ENCODE data around the gene LRRC36.

LRRC36 gene

DNA sequence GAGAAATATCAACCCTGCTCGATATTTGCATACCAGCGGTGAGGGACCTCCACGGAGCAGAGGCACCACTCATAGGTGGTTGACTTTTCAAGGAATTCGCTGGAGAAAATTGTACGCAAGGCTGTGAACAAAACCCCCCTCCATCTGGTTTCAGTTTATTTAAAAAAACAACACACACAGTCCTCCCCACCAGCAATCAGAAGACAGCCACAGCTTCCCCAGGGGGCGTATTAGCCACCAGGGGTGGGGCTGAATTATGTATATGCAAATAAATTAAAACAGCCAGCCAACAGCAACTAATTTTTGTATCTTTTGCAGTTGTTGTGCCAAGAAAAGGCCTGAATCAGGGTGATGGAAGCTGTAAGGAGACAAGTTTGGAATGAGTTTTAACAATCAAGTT is 98.4 kb downstream of the LRRC36 start:
- peaks cover 41% of the 10 kb centered on the region for H3K4me1 ChIP-seq (ENCODE audit: control insufficient read depth, low read depth, low read length)
- H3K9ac ChIP-seq (ENCODE audit: low read length): peak overlapping the region; percentile 60
- H3K9me3 ChIP-seq (ENCODE audit: control insufficient read depth, low read depth, low read length): no peaks in the 10 kb centered on the region
- H3K27ac ChIP-seq (ENCODE audit: low read length): peak overlapping the region; percentile 94
- H3K27me3 ChIP-seq (ENCODE audit: control insufficient read depth, insufficient read depth, low read length): peaks cover 18% of the 10 kb centered on the region
- H3K4me3 ChIP-seq (ENCODE audit: low read length): peak overlapping the region; percentile 46
- no peaks in the 10 kb centered on the region for H3K36me3 ChIP-seq (ENCODE audit: control insufficient read depth, low read depth, low read length)

DNA sequence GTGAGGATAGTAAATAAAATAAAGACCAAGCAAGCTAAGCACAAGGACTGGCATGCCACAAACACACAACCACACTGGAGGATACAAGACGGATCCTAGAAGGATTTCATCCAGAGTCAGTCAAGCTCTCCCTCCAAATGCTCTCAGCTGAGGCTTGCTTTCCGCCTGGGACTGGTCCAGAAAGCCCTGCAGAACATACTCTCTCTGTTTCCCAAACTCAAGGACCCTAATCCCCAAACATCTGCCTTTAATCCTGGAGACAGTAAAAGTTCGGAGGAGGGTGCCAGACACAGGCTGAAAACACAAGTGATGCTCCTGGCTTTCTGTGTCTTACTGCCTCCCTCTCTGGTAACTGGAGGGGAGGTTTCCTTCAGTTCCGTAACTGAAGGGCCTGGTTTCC is 99.0 kb downstream of the LRRC36 start:
- H3K9me3 ChIP-seq (ENCODE audit: control insufficient read depth, low read depth, low read length): no peaks in the 10 kb centered on the region
- H3K4me3 ChIP-seq (ENCODE audit: low read length): peak overlapping the region; percentile 46
- H3K9ac ChIP-seq (ENCODE audit: low read length): no peak overlapping the region
- peaks cover 44% of the 10 kb centered on the region for H3K4me1 ChIP-seq (ENCODE audit: control insufficient read depth, low read depth, low read length)
- peak overlapping the region; percentile 94 for H3K27ac ChIP-seq (ENCODE audit: low read length)
- H3K27me3 ChIP-seq (ENCODE audit: control insufficient read depth, insufficient read depth, low read length): peaks cover 23% of the 10 kb centered on the region
- H3K36me3 ChIP-seq (ENCODE audit: control insufficient read depth, low read depth, low read length): no peaks in the 10 kb centered on the region

DNA sequence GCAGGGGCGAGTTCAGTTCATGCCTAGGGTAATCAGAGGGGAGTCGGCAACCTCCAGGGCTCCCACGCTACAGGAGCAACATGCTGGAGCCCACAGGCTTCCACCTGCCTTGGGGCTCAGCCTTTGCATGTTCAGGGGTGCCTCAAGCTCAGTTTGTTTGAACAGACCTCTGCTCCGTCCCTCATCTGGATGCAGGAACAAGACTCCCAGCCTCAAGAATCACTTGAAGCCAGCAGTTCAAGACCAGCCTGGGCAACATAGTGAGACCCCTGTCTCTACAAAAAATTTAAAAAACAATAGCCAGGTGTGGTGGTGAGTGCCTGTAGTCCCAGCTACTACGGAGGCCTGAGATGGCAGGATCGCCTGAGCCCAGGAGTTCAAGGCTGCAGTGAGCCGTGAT is 99.4 kb downstream of the LRRC36 start:
- peaks cover 23% of the 10 kb centered on the region for H3K27me3 ChIP-seq (ENCODE audit: control insufficient read depth, insufficient read depth, low read length)
- no peaks in the 10 kb centered on the region for H3K9me3 ChIP-seq (ENCODE audit: control insufficient read depth, low read depth, low read length)
- no peaks in the 10 kb centered on the region for H3K36me3 ChIP-seq (ENCODE audit: control insufficient read depth, low read depth, low read length)
- no peak overlapping the region for H3K9ac ChIP-seq (ENCODE audit: low read length)
- H3K4me1 ChIP-seq (ENCODE audit: control insufficient read depth, low read depth, low read length): peaks cover 44% of the 10 kb centered on the region
- no peak overlapping the region for H3K27ac ChIP-seq (ENCODE audit: low read length)
- no peak overlapping the region for H3K4me3 ChIP-seq (ENCODE audit: low read length)

GRCh38 chr16:67426950-67427349 is 100.3 kb downstream of the LRRC36 start:
- H3K36me3 ChIP-seq (ENCODE audit: control insufficient read depth, low read depth, low read length): no peaks in the 10 kb centered on the region
- no peak overlapping the region for H3K9ac ChIP-seq (ENCODE audit: low read length)
- H3K27me3 ChIP-seq (ENCODE audit: control insufficient read depth, insufficient read depth, low read length): peaks cover 29% of the 10 kb centered on the region
- no peak overlapping the region for H3K4me3 ChIP-seq (ENCODE audit: low read length)
- no peak overlapping the region for H3K27ac ChIP-seq (ENCODE audit: low read length)
- H3K4me1 ChIP-seq (ENCODE audit: control insufficient read depth, low read depth, low read length): peaks cover 49% of the 10 kb centered on the region
- no peaks in the 10 kb centered on the region for H3K9me3 ChIP-seq (ENCODE audit: control insufficient read depth, low read depth, low read length)

DNA sequence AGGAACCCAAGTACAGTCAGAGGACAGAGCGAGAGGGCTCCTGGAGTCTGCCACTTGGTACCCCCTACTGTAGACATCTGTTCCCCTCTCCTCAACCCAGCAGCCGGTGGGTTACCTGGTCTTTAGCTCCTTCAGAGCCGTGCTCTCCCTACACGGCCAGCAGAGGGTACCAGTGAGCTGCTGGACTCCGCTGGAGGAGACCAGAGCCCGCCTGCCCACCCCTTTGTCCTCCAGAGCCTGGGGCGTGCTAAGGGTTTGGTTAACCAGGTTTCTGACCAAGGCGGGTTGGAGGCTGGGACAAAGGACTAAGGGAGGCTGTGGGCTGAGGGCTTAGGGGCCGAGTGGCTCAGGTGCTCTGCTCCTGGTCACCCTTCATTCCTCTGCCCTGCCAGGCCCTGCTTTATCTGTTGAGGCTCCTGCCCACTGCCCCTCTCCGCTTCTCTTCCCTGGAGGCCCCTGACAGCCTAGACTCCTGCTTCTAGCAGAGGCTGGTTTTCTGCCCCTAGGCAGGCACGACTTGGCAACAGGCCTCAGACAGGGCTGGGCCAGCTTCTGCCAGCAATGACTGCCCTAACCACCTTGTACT is 101.6 kb downstream of the LRRC36 start:
- H3K9me3 ChIP-seq (ENCODE audit: control insufficient read depth, low read depth, low read length): no peaks in the 10 kb centered on the region
- H3K4me3 ChIP-seq (ENCODE audit: low read length): no peak overlapping the region
- H3K27ac ChIP-seq (ENCODE audit: low read length): no peak overlapping the region
- H3K27me3 ChIP-seq (ENCODE audit: control insufficient read depth, insufficient read depth, low read length): peaks cover 29% of the 10 kb centered on the region
- no peak overlapping the region for H3K9ac ChIP-seq (ENCODE audit: low read length)
- H3K4me1 ChIP-seq (ENCODE audit: control insufficient read depth, low read depth, low read length): peaks cover 52% of the 10 kb centered on the region
- no peaks in the 10 kb centered on the region for H3K36me3 ChIP-seq (ENCODE audit: control insufficient read depth, low read depth, low read length)

DNA sequence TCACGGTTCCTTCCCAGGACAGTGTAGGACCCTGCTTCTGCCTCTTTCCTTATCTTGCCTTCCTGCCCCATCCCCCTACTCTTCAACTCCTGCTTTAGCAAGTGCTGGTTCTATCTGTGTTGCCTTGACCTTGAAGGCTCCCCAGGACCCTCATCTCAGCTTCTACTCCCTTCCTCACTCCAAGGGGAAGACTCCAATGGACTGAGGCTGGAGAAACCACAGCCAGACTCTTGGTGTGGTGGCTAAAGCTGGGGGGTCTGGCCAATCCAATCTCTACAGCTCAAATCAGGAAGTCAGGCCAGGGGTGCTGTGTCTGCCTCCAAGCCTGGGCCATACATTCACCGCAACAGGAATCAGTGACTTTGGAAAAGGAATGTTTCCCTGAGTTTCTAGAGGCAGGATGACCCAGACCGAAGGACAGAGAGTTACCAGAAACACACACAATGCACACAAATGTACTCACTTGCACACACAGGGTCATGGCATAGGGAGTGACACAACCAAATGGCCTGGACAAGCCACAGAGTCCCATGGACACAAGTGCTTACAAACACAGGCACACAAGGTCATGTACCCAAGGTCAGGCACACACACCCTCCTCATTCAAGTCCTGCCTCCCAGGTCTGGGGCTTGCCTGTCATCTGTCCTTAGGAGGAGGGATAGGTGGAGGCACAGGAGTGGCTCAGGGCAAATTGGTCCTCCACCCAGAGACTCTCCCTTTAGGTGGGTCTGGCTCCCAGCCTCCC is 102.6 kb downstream of the LRRC36 start:
- no peaks in the 10 kb centered on the region for H3K36me3 ChIP-seq (ENCODE audit: control insufficient read depth, low read depth, low read length)
- H3K4me1 ChIP-seq (ENCODE audit: control insufficient read depth, low read depth, low read length): peaks cover 44% of the 10 kb centered on the region
- no peak overlapping the region for H3K4me3 ChIP-seq (ENCODE audit: low read length)
- H3K27me3 ChIP-seq (ENCODE audit: control insufficient read depth, insufficient read depth, low read length): peaks cover 29% of the 10 kb centered on the region
- H3K9ac ChIP-seq (ENCODE audit: low read length): no peak overlapping the region
- H3K27ac ChIP-seq (ENCODE audit: low read length): no peak overlapping the region
- no peaks in the 10 kb centered on the region for H3K9me3 ChIP-seq (ENCODE audit: control insufficient read depth, low read depth, low read length)

DNA sequence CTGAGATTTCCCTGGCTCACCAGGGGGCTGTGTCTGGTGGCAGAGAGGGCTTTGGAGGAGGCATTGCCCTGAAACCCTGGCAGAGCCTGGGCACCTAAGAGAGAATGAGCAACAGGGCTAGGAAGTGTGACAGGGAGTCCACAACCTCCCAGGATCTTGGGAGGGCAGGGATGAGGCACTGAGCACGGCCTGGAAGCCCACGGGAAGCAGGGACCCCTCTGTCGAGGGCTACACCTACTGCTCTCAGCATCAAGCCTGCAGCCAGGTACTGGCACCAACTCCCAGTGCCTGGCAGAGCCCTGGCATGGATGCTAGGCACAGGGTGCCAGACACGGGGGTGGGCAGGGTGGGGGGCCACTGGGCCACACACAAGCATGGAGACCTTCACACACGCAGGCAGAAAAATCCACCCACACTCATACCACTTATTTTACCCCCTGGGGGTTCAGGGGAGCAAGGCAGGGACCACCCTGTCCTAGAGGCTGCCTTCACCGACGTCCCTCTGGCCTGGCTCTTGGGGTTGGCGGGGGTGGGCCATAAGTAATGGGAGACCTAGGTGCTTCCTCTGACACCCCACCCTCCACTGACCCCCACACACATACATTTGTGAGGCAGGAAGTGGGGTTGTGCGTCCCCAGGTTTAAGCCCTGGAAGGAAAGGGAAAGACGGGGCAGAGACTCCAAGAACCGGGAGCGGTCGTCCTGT is 103.3 kb downstream of the LRRC36 start:
- peak overlapping the region; percentile 61 for H3K4me3 ChIP-seq (ENCODE audit: low read length)
- H3K9me3 ChIP-seq (ENCODE audit: control insufficient read depth, low read depth, low read length): no peaks in the 10 kb centered on the region
- peaks cover 36% of the 10 kb centered on the region for H3K4me1 ChIP-seq (ENCODE audit: control insufficient read depth, low read depth, low read length)
- no peaks in the 10 kb centered on the region for H3K36me3 ChIP-seq (ENCODE audit: control insufficient read depth, low read depth, low read length)
- H3K9ac ChIP-seq (ENCODE audit: low read length): peak overlapping the region; percentile 58
- no peak overlapping the region for H3K27ac ChIP-seq (ENCODE audit: low read length)
- peaks cover 29% of the 10 kb centered on the region for H3K27me3 ChIP-seq (ENCODE audit: control insufficient read depth, insufficient read depth, low read length)

- Histone ChIP-seq H3K27me3 (ENCODE audit: control insufficient read depth, insufficient read depth, low read length) (peaks cover 29% of the 10 kb centered on the region), H3K4me1 (ENCODE audit: control insufficient read depth, low read depth, low read length) (peaks cover 31% of the 10 kb centered on the region), H3K9ac (ENCODE audit: low read length) (peak overlapping the region; percentile 58), H3K36me3 (ENCODE audit: control insufficient read depth, low read depth, low read length) (no peaks in the 10 kb centered on the region), H3K27ac (ENCODE audit: low read length) (no peak overlapping the region), H3K9me3 (ENCODE audit: control insufficient read depth, low read depth, low read length) (no peaks in the 10 kb centered on the region), H3K4me3 (ENCODE audit: low read length) (peak overlapping the region; percentile 61)
Measured at GRCh38 chr16:67430504-67430976, 103.9 kb downstream of the LRRC36 start.

DNA sequence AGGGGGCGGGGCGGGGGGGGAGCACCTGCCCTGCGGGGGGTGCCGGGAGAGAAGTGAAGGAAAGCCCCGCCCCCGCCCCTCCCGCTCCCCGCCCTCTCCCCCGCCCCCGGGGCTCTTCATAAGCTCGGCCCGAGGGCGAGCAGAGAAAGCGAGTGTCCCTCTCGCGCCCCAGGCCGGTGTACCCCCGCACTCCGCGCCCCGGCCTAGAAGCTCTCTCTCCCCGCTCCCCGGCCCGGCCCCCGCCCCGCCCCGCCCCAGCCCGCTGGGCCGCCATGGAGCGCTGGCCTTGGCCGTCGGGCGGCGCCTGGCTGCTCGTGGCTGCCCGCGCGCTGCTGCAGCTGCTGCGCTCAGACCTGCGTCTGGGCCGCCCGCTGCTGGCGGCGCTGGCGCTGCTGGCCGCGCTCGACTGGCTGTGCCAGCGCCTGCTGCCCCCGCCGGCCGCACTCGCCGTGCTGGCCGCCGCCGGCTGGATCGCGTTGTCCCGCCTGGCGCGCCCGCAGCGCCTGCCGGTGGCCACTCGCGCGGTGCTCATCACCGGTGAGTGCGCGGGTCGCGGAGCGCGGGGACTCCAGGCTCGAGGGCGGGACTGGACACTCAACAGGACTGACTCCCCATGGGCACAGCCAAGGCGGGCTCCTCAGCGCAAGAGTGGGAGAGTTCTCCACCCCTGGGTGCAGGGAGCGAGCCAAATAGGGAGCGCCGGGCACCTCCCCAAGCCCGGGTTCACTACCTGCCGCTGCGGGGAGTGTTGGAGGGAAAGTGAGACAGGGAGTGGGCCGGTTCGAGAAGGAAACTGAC is 104.6 kb downstream of the LRRC36 start, which contains the start of gene HSD11B2:
HSD11B2 (plus strand) TSS at position 145 of the 798 bp plus-strand sequence; CDS start at position 273, 128 bp downstream.
- Histone ChIP-seq H3K9ac (ENCODE audit: low read length) (peak within 1 kb of the TSS; percentile 82), H3K36me3 (ENCODE audit: control insufficient read depth, low read depth, low read length) (no peaks in the 10 kb centered on the region), H3K27ac (ENCODE audit: low read length) (no peak within 1 kb of the TSS), H3K4me1 (ENCODE audit: control insufficient read depth, low read depth, low read length) (peaks cover 25% of the 10 kb centered on the region), H3K27me3 (ENCODE audit: control insufficient read depth, insufficient read depth, low read length) (peaks cover 29% of the 10 kb centered on the region), H3K4me3 (ENCODE audit: low read length) (peak within 1 kb of the TSS; percentile 89), H3K9me3 (ENCODE audit: control insufficient read depth, low read depth, low read length) (no peaks in the 10 kb centered on the region)

DNA sequence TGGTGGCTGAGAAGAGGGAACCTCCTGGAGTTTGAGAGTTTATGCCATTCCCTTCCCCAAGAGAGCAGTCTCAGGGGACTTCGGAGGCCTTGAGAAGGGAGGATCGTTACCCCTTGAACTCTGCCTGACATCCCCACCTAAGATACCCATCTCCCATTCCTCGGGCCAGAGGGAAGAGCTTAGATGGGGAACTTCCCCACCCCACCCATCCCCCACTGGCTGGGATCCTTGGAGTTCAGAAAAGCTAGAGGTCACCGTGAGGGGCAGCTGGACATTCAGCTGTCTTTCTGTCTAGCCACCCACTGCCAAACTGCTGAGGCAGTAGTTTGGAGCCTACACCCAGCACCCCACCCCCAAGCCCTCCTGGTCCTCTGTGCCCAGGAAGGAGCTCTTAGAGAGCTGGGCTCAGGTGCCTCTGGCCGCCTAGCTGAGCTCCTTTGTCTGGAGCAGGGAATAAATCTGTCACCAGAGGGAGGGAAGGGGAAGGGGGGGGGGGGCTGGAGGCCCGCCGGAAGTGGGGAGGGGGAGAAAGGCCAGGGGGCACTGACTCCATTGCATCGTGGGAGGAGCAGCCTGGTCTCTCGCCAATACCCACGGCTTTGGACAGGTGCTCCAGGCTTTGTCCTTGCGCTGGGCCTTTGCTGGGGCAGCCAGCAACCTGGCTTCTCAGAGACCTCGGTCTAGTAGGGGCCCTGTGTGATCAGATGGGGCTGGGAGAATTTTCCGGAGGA is 105.3 kb downstream of the LRRC36 start:
- peak overlapping the region; percentile 82 for H3K9ac ChIP-seq (ENCODE audit: low read length)

More for the DNA sequence above, 105.3 kb downstream of the LRRC36 start:
- Histone ChIP-seq H3K27ac (ENCODE audit: low read length) (peak overlapping the region; percentile 57), H3K4me1 (ENCODE audit: control insufficient read depth, low read depth, low read length) (peaks cover 25% of the 10 kb centered on the region), H3K4me3 (ENCODE audit: low read length) (peak overlapping the region; percentile 89), H3K36me3 (ENCODE audit: control insufficient read depth, low read depth, low read length) (peaks cover 4% of the 10 kb centered on the region), H3K27me3 (ENCODE audit: control insufficient read depth, insufficient read depth, low read length) (peaks cover 29% of the 10 kb centered on the region), H3K9me3 (ENCODE audit: control insufficient read depth, low read depth, low read length) (no peaks in the 10 kb centered on the region)

Measured in iPS-18a (cell line).